Measurements from ENCODE around the gene INVS.
"Not testable (repeated sequence)": the region's sequence is repeated elsewhere in the genome, so short reads cannot be mapped to it uniquely, and the experiment has no call there.

The INVS gene

GRCh38 chr9:100317706-100318105 lies 218.7 kb downstream of the INVS start:
- DNase-seq (ENCODE audit: low read depth, low spot score): no peak

DNA sequence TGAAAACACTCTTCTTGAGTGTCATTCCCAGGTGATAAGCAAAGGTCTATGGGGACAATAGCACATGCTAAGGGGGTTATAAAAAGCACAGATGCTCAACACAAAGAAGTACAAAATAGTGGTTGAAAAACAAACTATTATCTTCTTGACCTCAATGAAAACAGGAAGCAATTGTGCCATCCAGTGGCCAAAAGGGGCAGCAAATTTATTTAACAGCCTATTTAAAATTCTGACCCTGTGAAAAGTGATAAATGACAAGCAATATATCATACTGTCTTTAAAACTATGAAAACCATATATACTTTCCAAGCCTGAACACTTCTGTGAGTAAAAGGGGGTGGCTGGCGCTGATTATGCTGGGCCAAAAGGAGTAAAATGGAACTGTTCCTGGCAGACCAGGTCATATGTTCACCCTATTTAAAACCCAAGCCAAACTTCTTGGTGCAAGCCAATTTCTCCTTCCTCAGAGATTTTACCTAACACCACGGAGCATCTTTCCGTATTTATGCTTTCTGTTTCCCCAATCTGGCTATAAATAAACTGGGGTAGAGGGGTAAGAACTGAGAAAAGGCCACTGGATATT lies 224.0 kb downstream of the INVS start:
- no peak for DNase-seq (ENCODE audit: low read depth, low spot score)

GRCh38 chr9:100324594-100325200 lies 225.7 kb downstream of the INVS start:
- DNase-seq (ENCODE audit: low read depth, low spot score): no peak

DNA sequence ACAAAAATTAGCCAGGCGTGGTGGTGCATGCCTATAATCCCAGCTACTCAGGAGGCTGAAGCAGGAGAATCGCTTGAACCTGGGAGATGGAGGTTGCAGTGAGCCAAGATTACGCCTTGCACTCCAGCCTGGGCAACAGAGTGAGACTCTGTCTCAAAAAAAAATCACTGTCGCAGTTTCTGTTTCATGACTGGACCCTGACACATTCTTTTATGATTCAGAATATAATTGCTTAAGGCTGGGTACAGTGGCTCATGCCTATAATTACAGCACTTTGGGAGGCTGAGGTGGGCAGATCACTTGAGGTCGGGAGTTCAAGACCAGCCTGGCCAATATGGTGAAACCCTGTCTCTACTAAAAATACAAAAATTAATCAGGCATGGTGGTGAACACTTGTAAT lies 239.7 kb downstream of the INVS start:
- DNase-seq (ENCODE audit: low read depth, low spot score): not testable (repeated sequence)

DNA sequence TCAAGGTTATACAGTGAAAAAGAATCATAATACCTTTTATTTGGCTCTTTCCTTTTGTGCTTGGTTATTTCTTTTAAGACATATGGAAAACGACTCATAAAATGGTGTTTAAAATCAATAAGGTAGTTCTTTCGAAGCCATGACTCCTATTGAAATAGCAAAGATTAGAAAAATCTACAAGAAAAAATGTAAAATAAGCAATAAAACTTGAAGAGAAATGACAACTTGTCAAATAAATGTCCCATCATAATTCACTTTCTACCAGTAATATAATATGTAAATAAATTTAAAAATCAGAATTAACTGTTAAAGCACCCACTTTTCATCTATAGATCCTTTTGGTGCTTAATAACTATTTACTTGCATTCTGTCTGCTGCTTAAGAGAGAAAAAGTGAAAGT lies 241.2 kb downstream of the INVS start:
- DNase-seq (ENCODE audit: low read depth, low spot score): no peak

DNA sequence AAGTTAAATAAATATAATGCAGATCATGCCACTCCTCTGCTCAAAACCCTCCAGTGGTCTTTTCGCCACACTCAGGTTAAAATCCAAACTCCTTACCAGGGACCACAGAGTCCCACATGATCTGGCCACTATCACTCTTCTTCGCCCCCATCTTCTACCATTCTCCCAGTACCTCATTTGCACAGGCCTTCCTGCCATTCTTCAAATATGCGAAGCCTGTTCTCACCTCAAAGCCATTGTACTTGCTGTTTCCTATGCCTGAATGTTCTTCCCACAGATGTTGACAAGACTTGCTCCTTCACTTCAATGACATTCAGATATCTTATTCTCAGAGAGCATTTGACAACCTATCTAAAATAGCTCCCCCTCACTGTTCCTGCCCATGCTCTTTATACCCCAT lies 242.8 kb downstream of the INVS start:
- DNase-seq (ENCODE audit: low read depth, low spot score): no peak

- no peak for DNase-seq (ENCODE audit: low read depth, low spot score)
Measured at GRCh38 chr9:100346836-100347235, 247.8 kb downstream of the INVS start.

GRCh38 chr9:100350188-100350587 lies 251.1 kb downstream of the INVS start:
- no peak for DNase-seq (ENCODE audit: low read depth, low spot score)

Data from brain pericyte (primary cell).